ENCODE measurements around the gene PHACTR4.
A peak's percentile ranks its signal among the peaks of the same experiment; 100 is the strongest.

PHACTR4 gene

DNA sequence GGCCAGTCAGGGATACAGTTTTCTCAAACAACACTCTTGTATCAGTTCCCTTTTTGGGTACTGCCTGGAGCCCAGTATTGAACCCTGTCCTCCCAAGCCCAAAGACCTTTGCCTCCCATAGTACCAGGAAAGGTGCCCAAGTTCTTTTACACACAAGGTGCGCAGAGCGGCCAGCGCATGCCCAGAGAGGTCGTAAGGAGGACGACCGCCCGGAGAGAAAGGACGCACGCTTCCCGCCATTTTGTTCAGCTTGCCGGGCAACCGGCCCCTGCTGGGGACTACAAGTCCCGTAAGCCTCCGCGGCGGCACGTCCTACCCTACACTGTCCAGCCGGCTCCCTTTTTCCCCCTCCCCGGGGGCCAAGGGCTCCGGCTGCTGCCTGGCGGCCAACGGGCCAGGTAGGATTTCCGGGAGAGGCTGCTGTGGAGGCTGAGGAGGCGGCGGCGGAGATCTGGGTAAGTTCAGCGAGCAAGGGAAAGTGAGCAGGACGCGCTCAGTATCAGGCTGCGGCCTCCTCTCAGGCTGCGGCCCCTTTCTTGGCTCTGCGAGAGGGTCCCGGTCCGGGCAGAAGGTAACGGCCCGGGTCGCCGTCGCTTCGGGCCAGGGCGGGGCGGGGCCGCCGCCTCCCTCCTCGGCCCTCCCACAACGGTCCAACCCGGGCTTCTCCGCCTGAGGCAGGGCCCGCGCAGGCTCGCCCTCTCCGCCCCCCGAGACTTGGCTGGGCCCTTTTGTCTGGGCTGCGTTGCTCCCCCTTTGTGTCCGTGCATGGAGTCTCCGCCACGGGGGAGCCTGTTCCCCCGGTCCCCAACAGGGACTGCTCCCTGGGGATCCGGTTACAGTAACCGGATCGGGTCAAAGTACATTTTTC, at the start of gene PHACTR4 (continued):
- TF ChIP-seq, protein P1, sequence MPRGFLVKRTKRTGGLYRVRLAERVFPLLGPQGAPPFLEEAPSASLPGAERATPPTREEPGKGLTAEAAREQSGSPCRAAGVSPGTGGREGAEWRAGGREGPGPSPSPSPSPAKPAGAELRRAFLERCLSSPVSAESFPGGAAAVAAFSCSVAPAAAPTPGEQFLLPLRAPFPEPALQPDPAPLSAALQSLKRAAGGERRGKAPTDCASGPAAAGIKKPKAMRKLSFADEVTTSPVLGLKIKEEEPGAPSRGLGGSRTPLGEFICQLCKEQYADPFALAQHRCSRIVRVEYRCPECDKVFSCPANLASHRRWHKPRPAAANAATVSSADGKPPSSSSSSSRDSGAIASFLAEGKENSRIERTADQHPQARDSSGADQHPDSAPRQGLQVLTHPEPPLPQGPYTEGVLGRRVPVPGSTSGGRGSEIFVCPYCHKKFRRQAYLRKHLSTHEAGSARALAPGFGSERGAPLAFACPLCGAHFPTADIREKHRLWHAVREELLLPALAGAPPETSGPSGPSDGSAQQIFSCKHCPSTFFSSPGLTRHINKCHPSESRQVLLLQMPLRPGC (tag by site-specific recombination; IDR thresholded peaks at IDR 0.05): no peak
- TF ChIP-seq ZNF560 (tag by site-specific recombination; IDR thresholded peaks at IDR 0.05; ENCODE audit: borderline replicate concordance) (no peak), ZNF426 (tag by site-specific recombination; IDR thresholded peaks at IDR 0.05) (no peak), ZNF214 (tag by site-specific recombination; IDR thresholded peaks at IDR 0.05; ENCODE audit: borderline replicate concordance) (no peak), ZNF658 (tag by site-specific recombination; IDR thresholded peaks at IDR 0.05) (no peak), ZNF830 (tag by site-specific recombination; IDR thresholded peaks at IDR 0.05; ENCODE audit: low read depth) (no peak), ZNF157 (tag by site-specific recombination; IDR thresholded peaks at IDR 0.05) (no peak), ZNF274 (IDR thresholded peaks at IDR 0.05; ENCODE audit: low read length) (no peak), ZNF274 (tag by site-specific recombination; IDR thresholded peaks at IDR 0.05; ENCODE audit: borderline replicate concordance) (no peak), GLI4 (tag by site-specific recombination; IDR thresholded peaks at IDR 0.05) (0 out of 2 replicates have a peak, but pooled peaks have one; percentile 26), ZNF530 (tag by site-specific recombination; IDR thresholded peaks at IDR 0.05; ENCODE audit: low read depth) (no peak), ZNF521 (tag by site-specific recombination; IDR thresholded peaks at IDR 0.05) (no peak), ZNF354C (tag by site-specific recombination; IDR thresholded peaks at IDR 0.05; ENCODE audit: borderline replicate concordance, low read depth) (no peak), ZNF184 (tag by site-specific recombination; IDR thresholded peaks at IDR 0.05) (no peak), ZNF777 (tag by site-specific recombination; IDR thresholded peaks at IDR 0.05; ENCODE audit: borderline replicate concordance) (no peak), ZNF248 (tag by site-specific recombination; IDR thresholded peaks at IDR 0.05) (no peak), REPIN1 (tag by site-specific recombination; IDR thresholded peaks at IDR 0.05; ENCODE audit: low read depth) (0 out of 2 replicates have a peak, but pooled peaks have one; percentile 40), ZNF19 (tag by site-specific recombination; IDR thresholded peaks at IDR 0.05; ENCODE audit: low read depth) (no peak), ZNF776 (tag by site-specific recombination; IDR thresholded peaks at IDR 0.05; ENCODE audit: borderline replicate concordance) (no peak), SCRT1 (tag by site-specific recombination; IDR thresholded peaks at IDR 0.05; ENCODE audit: borderline replicate concordance) (no peak), ZFP41 (tag by site-specific recombination; IDR thresholded peaks at IDR 0.05; ENCODE audit: borderline replicate concordance) (no peak), ZNF416 (tag by site-specific recombination; IDR thresholded peaks at IDR 0.05) (no peak), ZNF501 (tag by site-specific recombination; IDR thresholded peaks at IDR 0.05) (peak; percentile 93), ZNF202 (tag by site-specific recombination; IDR thresholded peaks at IDR 0.05; ENCODE audit: borderline replicate concordance) (no peak)
- TF ChIP-seq, protein P2, sequence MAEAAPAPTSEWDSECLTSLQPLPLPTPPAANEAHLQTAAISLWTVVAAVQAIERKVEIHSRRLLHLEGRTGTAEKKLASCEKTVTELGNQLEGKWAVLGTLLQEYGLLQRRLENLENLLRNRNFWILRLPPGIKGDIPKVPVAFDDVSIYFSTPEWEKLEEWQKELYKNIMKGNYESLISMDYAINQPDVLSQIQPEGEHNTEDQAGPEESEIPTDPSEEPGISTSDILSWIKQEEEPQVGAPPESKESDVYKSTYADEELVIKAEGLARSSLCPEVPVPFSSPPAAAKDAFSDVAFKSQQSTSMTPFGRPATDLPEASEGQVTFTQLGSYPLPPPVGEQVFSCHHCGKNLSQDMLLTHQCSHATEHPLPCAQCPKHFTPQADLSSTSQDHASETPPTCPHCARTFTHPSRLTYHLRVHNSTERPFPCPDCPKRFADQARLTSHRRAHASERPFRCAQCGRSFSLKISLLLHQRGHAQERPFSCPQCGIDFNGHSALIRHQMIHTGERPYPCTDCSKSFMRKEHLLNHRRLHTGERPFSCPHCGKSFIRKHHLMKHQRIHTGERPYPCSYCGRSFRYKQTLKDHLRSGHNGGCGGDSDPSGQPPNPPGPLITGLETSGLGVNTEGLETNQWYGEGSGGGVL (tag by site-specific recombination; IDR thresholded peaks at IDR 0.05): peak; percentile 85
- TF ChIP-seq, protein P3, sequence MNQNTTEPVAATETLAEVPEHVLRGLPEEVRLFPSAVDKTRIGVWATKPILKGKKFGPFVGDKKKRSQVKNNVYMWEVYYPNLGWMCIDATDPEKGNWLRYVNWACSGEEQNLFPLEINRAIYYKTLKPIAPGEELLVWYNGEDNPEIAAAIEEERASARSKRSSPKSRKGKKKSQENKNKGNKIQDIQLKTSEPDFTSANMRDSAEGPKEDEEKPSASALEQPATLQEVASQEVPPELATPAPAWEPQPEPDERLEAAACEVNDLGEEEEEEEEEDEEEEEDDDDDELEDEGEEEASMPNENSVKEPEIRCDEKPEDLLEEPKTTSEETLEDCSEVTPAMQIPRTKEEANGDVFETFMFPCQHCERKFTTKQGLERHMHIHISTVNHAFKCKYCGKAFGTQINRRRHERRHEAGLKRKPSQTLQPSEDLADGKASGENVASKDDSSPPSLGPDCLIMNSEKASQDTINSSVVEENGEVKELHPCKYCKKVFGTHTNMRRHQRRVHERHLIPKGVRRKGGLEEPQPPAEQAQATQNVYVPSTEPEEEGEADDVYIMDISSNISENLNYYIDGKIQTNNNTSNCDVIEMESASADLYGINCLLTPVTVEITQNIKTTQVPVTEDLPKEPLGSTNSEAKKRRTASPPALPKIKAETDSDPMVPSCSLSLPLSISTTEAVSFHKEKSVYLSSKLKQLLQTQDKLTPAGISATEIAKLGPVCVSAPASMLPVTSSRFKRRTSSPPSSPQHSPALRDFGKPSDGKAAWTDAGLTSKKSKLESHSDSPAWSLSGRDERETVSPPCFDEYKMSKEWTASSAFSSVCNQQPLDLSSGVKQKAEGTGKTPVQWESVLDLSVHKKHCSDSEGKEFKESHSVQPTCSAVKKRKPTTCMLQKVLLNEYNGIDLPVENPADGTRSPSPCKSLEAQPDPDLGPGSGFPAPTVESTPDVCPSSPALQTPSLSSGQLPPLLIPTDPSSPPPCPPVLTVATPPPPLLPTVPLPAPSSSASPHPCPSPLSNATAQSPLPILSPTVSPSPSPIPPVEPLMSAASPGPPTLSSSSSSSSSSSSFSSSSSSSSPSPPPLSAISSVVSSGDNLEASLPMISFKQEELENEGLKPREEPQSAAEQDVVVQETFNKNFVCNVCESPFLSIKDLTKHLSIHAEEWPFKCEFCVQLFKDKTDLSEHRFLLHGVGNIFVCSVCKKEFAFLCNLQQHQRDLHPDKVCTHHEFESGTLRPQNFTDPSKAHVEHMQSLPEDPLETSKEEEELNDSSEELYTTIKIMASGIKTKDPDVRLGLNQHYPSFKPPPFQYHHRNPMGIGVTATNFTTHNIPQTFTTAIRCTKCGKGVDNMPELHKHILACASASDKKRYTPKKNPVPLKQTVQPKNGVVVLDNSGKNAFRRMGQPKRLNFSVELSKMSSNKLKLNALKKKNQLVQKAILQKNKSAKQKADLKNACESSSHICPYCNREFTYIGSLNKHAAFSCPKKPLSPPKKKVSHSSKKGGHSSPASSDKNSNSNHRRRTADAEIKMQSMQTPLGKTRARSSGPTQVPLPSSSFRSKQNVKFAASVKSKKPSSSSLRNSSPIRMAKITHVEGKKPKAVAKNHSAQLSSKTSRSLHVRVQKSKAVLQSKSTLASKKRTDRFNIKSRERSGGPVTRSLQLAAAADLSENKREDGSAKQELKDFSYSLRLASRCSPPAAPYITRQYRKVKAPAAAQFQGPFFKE (tag by site-specific recombination; IDR thresholded peaks at IDR 0.05; ENCODE audit: borderline replicate concordance): no peak
- TF ChIP-seq, protein P4, sequence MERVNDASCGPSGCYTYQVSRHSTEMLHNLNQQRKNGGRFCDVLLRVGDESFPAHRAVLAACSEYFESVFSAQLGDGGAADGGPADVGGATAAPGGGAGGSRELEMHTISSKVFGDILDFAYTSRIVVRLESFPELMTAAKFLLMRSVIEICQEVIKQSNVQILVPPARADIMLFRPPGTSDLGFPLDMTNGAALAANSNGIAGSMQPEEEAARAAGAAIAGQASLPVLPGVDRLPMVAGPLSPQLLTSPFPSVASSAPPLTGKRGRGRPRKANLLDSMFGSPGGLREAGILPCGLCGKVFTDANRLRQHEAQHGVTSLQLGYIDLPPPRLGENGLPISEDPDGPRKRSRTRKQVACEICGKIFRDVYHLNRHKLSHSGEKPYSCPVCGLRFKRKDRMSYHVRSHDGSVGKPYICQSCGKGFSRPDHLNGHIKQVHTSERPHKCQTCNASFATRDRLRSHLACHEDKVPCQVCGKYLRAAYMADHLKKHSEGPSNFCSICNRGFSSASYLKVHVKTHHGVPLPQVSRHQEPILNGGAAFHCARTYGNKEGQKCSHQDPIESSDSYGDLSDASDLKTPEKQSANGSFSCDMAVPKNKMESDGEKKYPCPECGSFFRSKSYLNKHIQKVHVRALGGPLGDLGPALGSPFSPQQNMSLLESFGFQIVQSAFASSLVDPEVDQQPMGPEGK (tag by site-specific recombination; IDR thresholded peaks at IDR 0.05): peak; percentile 96

All from HEK293 (cell line).